HG02943 (cell line): ENCODE results near the gene STARD3.

Experiments used
- ATAC-seq: cut with Tn5 transposase; IDR thresholded peaks from one replicate; pipeline ENCODE4 v1.9.1; 2021; ENCODE audit warnings: mild to moderate bottlenecking, low read depth, moderate library complexity; ENCODE audit not compliant: unreplicated experiment

STARD3 gene

GRCh38 chr17:39658346-39658745, 21.4 kb downstream of the STARD3 start:
- ATAC-seq = no peak

DNA sequence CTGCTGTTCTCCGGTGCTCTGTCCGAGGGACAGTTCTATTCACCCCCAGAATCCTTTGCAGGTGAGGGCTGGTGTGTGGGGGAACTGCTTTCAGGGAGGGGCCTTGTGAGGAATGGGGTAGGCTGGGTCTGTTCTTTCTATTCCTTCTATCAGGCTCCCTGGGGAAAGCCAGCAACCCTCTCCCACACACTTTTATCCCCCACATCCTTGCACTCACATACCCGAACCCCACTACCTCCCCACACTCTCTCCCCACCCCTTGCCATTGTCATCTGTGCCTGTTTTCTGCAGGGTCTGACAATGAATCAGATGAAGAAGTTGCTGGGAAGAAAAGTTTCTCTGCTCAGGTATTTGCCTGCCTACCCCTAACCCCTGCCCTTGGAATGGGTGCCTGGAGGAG, 21.8 kb downstream of the STARD3 start:
- no peak for ATAC-seq

GRCh38 chr17:39659279-39660010, 22.5 kb downstream of the STARD3 start:
- ATAC-seq = no peak

DNA sequence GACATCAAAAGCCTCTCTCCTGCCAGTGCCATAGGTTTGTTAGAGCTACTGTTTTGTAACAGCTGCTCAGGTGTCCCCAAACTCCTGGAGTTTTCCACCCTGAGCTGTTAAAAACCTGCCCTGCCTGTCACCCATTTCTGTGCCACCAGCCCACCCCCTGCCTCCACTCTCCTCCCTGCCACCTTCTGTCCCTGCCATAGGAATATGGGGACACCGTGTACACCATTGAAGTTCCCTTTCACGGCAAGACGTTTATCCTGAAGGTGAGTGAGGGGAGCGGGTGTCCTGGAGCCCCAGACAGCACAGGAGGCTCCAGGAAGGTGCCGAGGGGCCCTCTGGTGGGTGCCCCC, 23.0 kb downstream of the STARD3 start:
- no peak for ATAC-seq

DNA sequence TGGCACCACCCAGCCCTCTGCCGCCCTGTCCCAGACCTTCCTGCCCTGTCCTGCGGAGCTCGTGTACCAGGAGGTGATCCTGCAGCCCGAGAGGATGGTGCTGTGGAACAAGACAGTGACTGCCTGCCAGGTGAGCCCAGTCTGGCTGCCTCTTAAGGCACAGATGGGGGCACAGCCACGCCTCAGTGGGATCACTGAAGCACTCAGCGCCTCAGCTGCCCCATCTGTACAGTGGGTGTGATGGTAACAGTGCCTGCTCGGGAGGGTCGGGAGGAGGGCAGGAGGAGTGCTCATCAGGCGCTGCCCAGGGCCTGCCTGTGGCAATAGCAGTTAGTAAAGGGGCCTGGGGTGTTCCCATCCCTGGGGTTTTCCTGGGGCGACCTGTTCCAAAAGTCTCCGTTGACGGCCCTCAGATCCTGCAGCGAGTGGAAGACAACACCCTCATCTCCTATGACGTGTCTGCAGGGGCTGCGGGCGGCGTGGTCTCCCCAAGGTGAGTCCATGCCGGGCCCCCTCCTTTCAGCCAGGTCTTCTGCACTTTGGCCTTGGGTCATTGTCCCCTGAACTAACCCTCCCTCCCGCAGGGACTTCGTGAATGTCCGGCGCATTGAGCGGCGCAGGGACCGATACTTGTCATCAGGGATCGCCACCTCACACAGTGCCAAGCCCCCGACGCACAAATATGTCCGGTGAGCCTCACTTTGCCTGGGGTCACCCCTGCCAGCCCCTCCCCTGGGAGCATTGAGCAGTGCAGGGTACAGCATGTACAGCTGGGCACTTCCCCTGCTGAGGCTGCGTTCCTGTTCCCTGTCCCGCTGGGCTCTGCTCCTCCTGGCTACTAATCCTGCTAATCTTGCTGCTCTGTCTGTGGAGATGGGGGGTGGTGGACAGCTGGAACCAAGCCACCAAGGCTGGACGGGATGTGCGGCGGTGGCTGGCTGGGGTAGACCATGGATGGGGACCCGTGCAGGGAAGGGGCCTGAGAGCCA, 23.7 kb downstream of the STARD3 start:
- ATAC-seq = no peak

GRCh38 chr17:39661744-39662541, 25.0 kb downstream of the STARD3 start:
- ATAC-seq = no peak

GRCh38 chr17:39662551-39663339, 25.8 kb downstream of the STARD3 start:
- no peak for ATAC-seq

- no peak for ATAC-seq
Observed at GRCh38 chr17:39663340-39663687, 26.4 kb downstream of the STARD3 start.

- no peak for ATAC-seq
Observed at GRCh38 chr17:39663688-39664580, 27.0 kb downstream of the STARD3 start.

GRCh38 chr17:39664581-39665561, 27.9 kb downstream of the STARD3 start, which contains the start of gene TCAP:
Gene TCAP (plus strand): TSS chr17:39665349. CDS start chr17:39665360, 11 bp downstream.
- no peak for ATAC-seq

DNA sequence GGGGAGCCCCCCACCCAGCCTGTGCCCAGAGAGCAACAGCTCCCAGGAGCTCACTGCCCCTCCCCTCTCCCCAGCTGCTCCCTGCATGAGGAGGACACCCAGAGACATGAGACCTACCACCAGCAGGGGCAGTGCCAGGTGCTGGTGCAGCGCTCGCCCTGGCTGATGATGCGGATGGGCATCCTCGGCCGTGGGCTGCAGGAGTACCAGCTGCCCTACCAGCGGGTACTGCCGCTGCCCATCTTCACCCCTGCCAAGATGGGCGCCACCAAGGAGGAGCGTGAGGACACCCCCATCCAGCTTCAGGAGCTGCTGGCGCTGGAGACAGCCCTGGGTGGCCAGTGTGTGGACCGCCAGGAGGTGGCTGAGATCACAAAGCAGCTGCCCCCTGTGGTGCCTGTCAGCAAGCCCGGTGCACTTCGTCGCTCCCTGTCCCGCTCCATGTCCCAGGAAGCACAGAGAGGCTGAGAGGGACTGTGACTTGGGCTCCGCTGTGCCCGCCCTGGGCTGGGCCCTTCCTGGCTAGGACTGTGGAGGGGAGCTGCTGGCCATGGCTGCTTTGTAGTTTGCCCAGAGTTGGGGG, 28.8 kb downstream of the STARD3 start:
- no peak for ATAC-seq

DNA sequence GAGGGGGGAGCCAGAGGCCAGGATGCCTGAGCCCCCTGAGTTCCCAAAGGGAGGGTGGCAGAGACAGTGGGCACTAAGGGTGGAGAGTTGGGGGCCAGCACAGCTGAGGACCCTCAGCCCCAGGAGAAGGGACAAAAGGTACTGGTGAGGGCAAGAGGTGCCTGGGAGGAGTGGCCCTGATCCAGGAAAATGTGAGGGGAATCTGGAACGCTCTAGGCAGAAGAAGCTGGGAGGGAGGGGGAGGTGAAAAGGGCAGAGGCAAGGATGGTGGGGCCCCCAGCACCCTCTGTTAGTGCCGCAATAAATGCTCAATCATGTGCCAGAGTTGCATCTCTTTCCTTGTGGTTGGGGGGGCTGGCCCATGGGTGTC, 29.3 kb downstream of the STARD3 start:
- ATAC-seq = no peak

DNA sequence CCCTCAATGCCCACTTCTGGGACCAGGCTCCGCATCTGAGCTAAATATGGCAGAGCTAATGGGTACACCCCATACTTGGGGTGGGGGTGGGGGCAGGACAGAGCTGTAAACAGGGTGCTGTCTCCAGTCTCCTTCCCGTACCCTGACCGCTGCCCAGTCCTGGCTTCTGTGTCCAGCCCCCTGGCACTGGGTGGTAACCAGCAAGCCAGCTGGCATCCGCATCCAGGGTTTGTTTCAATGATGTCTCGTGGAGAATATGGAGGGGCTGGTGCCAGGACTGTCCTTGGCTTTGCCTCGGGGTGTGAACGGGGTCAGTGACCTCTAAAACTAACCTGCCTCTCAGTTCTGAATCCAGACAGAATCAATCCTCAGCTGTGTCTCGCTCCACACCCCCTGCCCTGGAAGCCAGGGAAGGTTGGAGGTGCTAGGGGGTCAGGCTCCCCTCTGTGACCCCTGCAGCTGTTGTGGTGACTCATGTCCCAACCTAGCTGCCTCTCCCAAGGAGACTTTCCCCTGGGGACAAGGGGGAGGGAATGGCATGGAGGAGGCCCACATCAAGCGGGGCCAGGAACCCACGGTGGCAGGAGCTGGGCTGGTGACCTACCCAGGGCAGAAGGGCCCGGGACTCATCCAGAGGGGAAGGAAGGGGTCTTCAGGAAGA, 29.8 kb downstream of the STARD3 start:
- ATAC-seq = no peak

DNA sequence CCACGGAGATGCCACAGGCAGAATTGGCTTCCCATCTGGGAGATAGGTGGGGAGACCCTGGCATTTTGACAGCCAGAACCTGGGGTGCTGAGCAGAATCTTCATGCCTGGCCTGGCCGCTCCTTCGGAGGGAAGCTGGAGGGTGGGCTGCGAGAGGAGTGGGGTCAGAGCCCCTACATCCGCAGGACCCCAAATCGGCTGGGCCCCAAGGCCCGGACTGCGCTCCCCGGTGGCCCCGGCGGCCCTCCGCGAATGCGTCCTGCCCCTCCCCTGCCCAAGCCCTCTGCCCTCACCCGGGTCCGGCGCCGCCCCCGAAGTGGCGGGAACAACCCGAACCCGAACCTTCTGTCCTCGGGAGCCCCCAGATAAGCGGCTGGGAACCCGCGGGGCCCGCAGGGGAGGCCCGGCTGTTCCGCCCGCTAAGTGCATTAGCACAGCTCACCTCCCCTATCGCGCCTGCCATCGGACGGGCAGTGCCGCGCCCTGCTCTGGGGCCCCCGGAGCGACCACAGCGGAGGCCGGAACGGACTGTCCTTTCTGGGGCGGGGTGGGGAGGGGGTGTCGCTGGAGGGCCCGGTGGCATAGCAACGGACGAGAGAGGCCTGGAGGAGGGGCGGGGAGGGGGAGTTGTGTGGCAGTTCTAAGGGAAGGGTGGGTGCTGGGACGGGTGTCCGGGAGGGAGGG, 30.5 kb downstream of the STARD3 start:
- ATAC-seq = no peak

GRCh38 chr17:39667945-39668924, 31.3 kb downstream of the STARD3 start, which contains the start of gene PNMT:
Gene PNMT (plus strand): TSS chr17:39668453. CDS start chr17:39668476, 23 bp downstream.
- ATAC-seq = no peak
